SK-N-SH treated with all-trans-retinoic acid at 6 μM for 48 hours (cell line): ENCODE results near the gene COL26A1.

Source experiments
- ARNTL ChIP-seq: fragments of 450-650 bp; formaldehyde crosslinking; IDR thresholded peaks from 2 replicates; pipeline ENCODE4 v1.5.0; 2020; ENCODE audit warnings: low read depth, mild to moderate bottlenecking, moderate library complexity, borderline replicate concordance
- ISL1 ChIP-seq: fragments of 250-450 bp; sonication (Bioruptor Pico); IDR thresholded peaks from 2 replicates; pipeline ENCODE4 v2.1.2; 2022; ENCODE audit warnings: mild to moderate bottlenecking, moderate library complexity
- PPARA ChIP-seq: fragments of 250-450 bp; sonication (Bioruptor Pico); IDR thresholded peaks from 2 replicates; pipeline ENCODE4 v1.5.0; 2020; ENCODE audit warnings: mild to moderate bottlenecking, borderline replicate concordance
- ZNF565 ChIP-seq: fragments of 450-650 bp; formaldehyde crosslinking; conservative IDR thresholded peaks from 2 replicates; pipeline ENCODE4 v1.5.0; 2020; ENCODE audit warnings: low read depth, mild to moderate bottlenecking, moderate library complexity
- ZNF70 ChIP-seq: fragments of 450-650 bp; formaldehyde crosslinking; IDR thresholded peaks from 2 replicates; pipeline ENCODE4 v1.5.0; 2020; ENCODE audit warnings: mild to moderate bottlenecking, moderate library complexity
- TF ChIP-seq, protein P1 (sequence below): fragments of 250-450 bp; sonication (Bioruptor Pico); IDR thresholded peaks from 2 replicates; pipeline ENCODE4 v1.8.0; 2020; ENCODE audit warnings: mild to moderate bottlenecking, moderate library complexity, borderline replicate concordance

DNA sequence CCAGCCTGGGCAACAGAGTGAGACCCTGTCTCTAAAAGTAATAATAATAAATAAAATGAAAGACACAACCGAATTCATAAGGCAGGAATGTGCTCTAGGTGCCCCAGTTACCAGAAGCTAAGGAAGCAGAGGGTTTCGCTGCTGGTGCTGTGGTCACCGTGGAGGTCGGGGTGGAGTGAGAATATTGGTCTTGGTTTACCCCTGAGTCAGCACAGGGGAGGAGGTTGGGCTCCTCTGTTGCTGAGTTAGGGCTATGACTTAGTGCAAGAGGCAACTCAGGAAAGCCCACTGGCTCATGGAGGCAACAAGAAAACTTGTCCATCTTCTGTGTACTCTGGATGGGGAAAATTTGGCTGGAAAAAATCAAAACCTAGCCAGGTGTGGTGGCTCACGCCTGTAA, 149.3 kb downstream of the COL26A1 start:
- TF ChIP-seq ZNF565 (CRISPR knock-in tag) (no peak), ISL1 (CRISPR knock-in tag) (no peak), ZNF70 (CRISPR knock-in tag) (no peak), PPARA (CRISPR knock-in tag) (no peak), ARNTL (CRISPR knock-in tag) (no peak)
- TF ChIP-seq, protein P1, sequence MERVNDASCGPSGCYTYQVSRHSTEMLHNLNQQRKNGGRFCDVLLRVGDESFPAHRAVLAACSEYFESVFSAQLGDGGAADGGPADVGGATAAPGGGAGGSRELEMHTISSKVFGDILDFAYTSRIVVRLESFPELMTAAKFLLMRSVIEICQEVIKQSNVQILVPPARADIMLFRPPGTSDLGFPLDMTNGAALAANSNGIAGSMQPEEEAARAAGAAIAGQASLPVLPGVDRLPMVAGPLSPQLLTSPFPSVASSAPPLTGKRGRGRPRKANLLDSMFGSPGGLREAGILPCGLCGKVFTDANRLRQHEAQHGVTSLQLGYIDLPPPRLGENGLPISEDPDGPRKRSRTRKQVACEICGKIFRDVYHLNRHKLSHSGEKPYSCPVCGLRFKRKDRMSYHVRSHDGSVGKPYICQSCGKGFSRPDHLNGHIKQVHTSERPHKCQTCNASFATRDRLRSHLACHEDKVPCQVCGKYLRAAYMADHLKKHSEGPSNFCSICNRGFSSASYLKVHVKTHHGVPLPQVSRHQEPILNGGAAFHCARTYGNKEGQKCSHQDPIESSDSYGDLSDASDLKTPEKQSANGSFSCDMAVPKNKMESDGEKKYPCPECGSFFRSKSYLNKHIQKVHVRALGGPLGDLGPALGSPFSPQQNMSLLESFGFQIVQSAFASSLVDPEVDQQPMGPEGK (CRISPR knock-in tag) = no peak
